Adrenal gland (tissue), 5 donors: ENCODE measurements around the gene AKT3.

Experiments
- POLR2A ChIP-seq, 2 donors: fragments of 450-650 bp; IDR thresholded peaks; one replicate each; pipeline ENCODE4 v1.6.1; 2017; ENCODE audit warnings: antibody characterized with exemption in 2 of 2, mild to moderate bottlenecking in 2 of 2, moderate library complexity in 1 of 2
- TF ChIP-seq, protein P1 (sequence below), 6 experiments: fragments of 450-650 bp in 4 of 6; fragments of 200-600 bp in 2 of 6; sonication (generic) in 1 of 6; IDR thresholded peaks; 1 replicate in 5 of 6; 2 replicates in 1 of 6; pipeline versions ENCODE4 v1.5.1 to v1.8.0; 2016 to 2021; ENCODE audit warnings: antibody characterized with exemption in 6 of 6, mild to moderate bottlenecking in 2 of 6, moderate library complexity in 1 of 6
- donor health status: DM: no; HTN: no; CAD: no.

DNA sequence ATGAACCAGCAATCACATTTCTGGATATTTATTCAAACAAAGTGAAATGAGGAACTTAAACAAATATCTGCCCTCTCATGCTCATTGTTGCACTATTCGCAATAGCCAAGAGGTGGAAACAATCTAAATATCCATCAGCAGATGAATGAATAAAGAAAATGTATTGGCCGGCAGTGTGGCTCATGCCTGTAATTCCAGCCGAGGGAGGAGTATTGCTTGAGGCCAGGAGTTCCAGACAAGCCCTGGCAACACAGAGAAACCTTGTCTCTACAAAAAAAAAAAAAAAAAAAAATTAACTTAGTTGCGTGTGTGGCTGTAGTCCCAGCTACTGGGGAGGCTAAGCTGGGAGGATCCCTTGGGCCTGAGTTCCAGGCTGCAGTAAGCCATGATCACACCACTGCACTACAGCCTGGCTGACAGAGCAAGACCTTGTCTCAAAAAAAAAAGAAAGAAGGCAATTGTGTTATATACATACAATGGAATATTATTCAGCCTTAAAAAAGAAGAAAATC, 191.4 kb downstream of the AKT3 start:
- TF ChIP-seq POLR2A (IDR thresholded peaks at IDR 0.05): no peak
- TF ChIP-seq, protein P1, sequence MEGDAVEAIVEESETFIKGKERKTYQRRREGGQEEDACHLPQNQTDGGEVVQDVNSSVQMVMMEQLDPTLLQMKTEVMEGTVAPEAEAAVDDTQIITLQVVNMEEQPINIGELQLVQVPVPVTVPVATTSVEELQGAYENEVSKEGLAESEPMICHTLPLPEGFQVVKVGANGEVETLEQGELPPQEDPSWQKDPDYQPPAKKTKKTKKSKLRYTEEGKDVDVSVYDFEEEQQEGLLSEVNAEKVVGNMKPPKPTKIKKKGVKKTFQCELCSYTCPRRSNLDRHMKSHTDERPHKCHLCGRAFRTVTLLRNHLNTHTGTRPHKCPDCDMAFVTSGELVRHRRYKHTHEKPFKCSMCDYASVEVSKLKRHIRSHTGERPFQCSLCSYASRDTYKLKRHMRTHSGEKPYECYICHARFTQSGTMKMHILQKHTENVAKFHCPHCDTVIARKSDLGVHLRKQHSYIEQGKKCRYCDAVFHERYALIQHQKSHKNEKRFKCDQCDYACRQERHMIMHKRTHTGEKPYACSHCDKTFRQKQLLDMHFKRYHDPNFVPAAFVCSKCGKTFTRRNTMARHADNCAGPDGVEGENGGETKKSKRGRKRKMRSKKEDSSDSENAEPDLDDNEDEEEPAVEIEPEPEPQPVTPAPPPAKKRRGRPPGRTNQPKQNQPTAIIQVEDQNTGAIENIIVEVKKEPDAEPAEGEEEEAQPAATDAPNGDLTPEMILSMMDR (IDR thresholded peaks at IDR 0.05): no peak
